Sigmoid colon (tissue), 7 donors: ENCODE measurements around the gene CADM3. TPM values are rescaled to one million over a fixed set of nuclear protein-coding genes. Genes with fewer than 3 reads are reported as not detected.

Source experiments
- DNase-seq: peaks from one replicate; pipeline ENCODE4 v3.0.0-alpha.2; 2019
- H3K27ac ChIP-seq, 4 donors: fragments of 200-600 bp; sonication (generic); one replicate each; pipeline ENCODE4 v1.5.1; 2016 to 2019; ENCODE audit warnings: mild to moderate bottlenecking in 1 of 4
- H3K27me3 ChIP-seq, 3 donors: fragments of 200-600 bp; sonication (generic); one replicate each; pipeline ENCODE4 v1.5.1; 2019; ENCODE audit warnings: mild to moderate bottlenecking in 1 of 3
- H3K36me3 ChIP-seq, 4 donors: fragments of 200-600 bp; sonication (generic); one replicate each; pipeline ENCODE4 v1.5.1; 2016 to 2019
- H3K4me1 ChIP-seq, 4 donors: fragments of 200-600 bp; sonication (generic); one replicate each; pipeline ENCODE4 v1.5.1; 2017 to 2019
- H3K4me3 ChIP-seq, 4 donors: fragments of 200-600 bp; sonication (generic); one replicate each; pipeline ENCODE4 v1.5.1; 2017 to 2019; ENCODE audit warnings: mild to moderate bottlenecking in 2 of 4, moderate library complexity in 1 of 4
- H3K9me3 ChIP-seq, 4 donors: fragments of 200-600 bp in 3 of 4; sonication (generic) in 3 of 4; one replicate each; pipeline versions ENCODE4 v1.5.1 to v1.6.1; 2013 to 2019
- CTCF ChIP-seq, 4 experiments: fragments of 450-650 bp in 3 of 4; fragments of 200-600 bp in 1 of 4; IDR thresholded peaks; one replicate each; pipeline ENCODE4 v1.5.1; 2016 to 2019; ENCODE audit warnings: antibody characterized with exemption in 4 of 4, mild to moderate bottlenecking in 3 of 4, moderate library complexity in 2 of 4
- EP300 ChIP-seq, 4 donors: sonication (generic); formaldehyde crosslinking; IDR thresholded peaks; one replicate each; pipeline ENCODE4 v1.6.1; 2017; ENCODE audit warnings: antibody characterized with exemption in 4 of 4
- POLR2A ChIP-seq, 2 donors: fragments of 450-650 bp; IDR thresholded peaks; one replicate each; pipeline ENCODE4 v1.6.1; 2016; ENCODE audit warnings: antibody characterized with exemption in 2 of 2, mild to moderate bottlenecking in 2 of 2, moderate library complexity in 2 of 2
- POLR2AphosphoS5 ChIP-seq, 4 donors: sonication (generic); formaldehyde crosslinking; IDR thresholded peaks; one replicate each; pipeline ENCODE4 v1.6.1; 2017; ENCODE audit warnings: antibody characterized with exemption in 4 of 4
- WGBS, 2 donors: extraction: QIAGEN DNeasy Blood & Tissue Kit; methylation state at CpG; one replicate each; pipeline ENCODE4 v1.1.7; 2013; 5-methylcytosine and 5-hydroxymethylcytosine counted together
- intact Hi-C: fragments of 100-400 bp; cut with DNase I; formaldehyde crosslinking; loops from one replicate; pipeline ENCODE4 v1.15.1; 2023
- polyA plus RNA-seq, 3 donors: library from polyadenylated mRNA; stranded (reverse); fragments of 200-250 nt; gene quantifications; one replicate each; pipeline ENCODE4 v1.2.3, GENCODE V29; 2013
- total RNA-seq, 4 donors: library from RNA; depleted of rRNA; stranded (reverse); fragments of >200 nt; gene quantifications; one replicate each; pipeline ENCODE4 v1.1.0, GENCODE V29; 2016
- donor health status: healthy with polysubstance abuse.
- donor health status: Bipolar disorder and iron deficiency.
- donor health status: healthy.

The CADM3 gene
- total and polyA plus RNA-seq, 7 donors, result 0.46 to 21.0 (median 10.5) TPM

GRCh38 chr1:159209061-159209460 is 37.6 kb downstream of the CADM3 start:
- H3K27me3 ChIP-seq, result peaks cover 0 to 49% (median 6%) of the 10 kb centered on the region in 3 donors

GRCh38 chr1:159211331-159212136 is 40.1 kb downstream of the CADM3 start:
- no peak overlapping the region for H3K4me3 ChIP-seq
- WGBS, 2 donors, result 37 to 39% methylated on average over 11 of the region's 11 CpGs
- H3K27me3 ChIP-seq, result peaks cover 0 to 56% (median 6%) of the 10 kb centered on the region in 3 donors
- no peaks in the 10 kb centered on the region for H3K9me3 ChIP-seq
- DNase-seq, result no peak
- peak in 3 of 4 experiments; percentile 46 to 76 (median 50) for TF ChIP-seq CTCF (IDR thresholded peaks at IDR 0.05)
- TF ChIP-seq POLR2AphosphoS5 (IDR thresholded peaks at IDR 0.05), result no peak
- no peak for TF ChIP-seq POLR2A (IDR thresholded peaks at IDR 0.05)
- no peak for TF ChIP-seq EP300 (IDR thresholded peaks at IDR 0.05)
- peaks cover 0 to 12% (median 4%) of the 10 kb centered on the region in 4 donors for H3K4me1 ChIP-seq
- H3K36me3 ChIP-seq, result no peaks in the 10 kb centered on the region
- intact Hi-C loops, result no loop called here
- H3K27ac ChIP-seq, result peak overlapping the region in 1 of 4 donors; percentile 25

More at GRCh38 chr1:159209061-159209460, 37.6 kb downstream of the CADM3 start:
- H3K4me3 ChIP-seq, result no peak overlapping the region
- H3K4me1 ChIP-seq, result peaks cover 0 to 16% (median 4%) of the 10 kb centered on the region in 4 donors
- 84 to 87% methylated on average over 7 of the region's 7 CpGs for WGBS, 2 donors
- intact Hi-C loops, result no loop called here
- DNase-seq, result no peak
- H3K27ac ChIP-seq, result no peak overlapping the region
- no peaks in the 10 kb centered on the region for H3K9me3 ChIP-seq
- TF ChIP-seq POLR2AphosphoS5 (IDR thresholded peaks at IDR 0.05), result no peak
- no peak for TF ChIP-seq EP300 (IDR thresholded peaks at IDR 0.05)
- no peaks in the 10 kb centered on the region for H3K36me3 ChIP-seq

GRCh38 chr1:159212596-159212995 is 41.2 kb downstream of the CADM3 start:
- WGBS, 2 donors, result 74 to 81% methylated on average over 4 of the region's 4 CpGs
- intact Hi-C loops, result no loop called here
- peaks cover 0 to 9% (median 4%) of the 10 kb centered on the region in 4 donors for H3K4me1 ChIP-seq
- H3K9me3 ChIP-seq, result no peaks in the 10 kb centered on the region
- no peak for DNase-seq
- no peak overlapping the region for H3K4me3 ChIP-seq
- peaks cover 0 to 55% (median 6%) of the 10 kb centered on the region in 3 donors for H3K27me3 ChIP-seq
- H3K27ac ChIP-seq, result no peak overlapping the region
- TF ChIP-seq POLR2A (IDR thresholded peaks at IDR 0.05) (no peak), POLR2AphosphoS5 (IDR thresholded peaks at IDR 0.05) (no peak), EP300 (IDR thresholded peaks at IDR 0.05) (no peak), CTCF (IDR thresholded peaks at IDR 0.05) (no peak)
- no peaks in the 10 kb centered on the region for H3K36me3 ChIP-seq

GRCh38 chr1:159214149-159214760 is 42.8 kb downstream of the CADM3 start:
- 5 to 7% methylated on average over 5 of the region's 5 CpGs for WGBS, 2 donors
- TF ChIP-seq POLR2AphosphoS5 (IDR thresholded peaks at IDR 0.05) (no peak), EP300 (IDR thresholded peaks at IDR 0.05) (no peak), CTCF (IDR thresholded peaks at IDR 0.05) (peak in 3 of 4 experiments; percentile 48 to 85 (median 81)), POLR2A (IDR thresholded peaks at IDR 0.05) (no peak)
- Histone ChIP-seq H3K27me3 (peaks cover 0 to 50% (median 0%) of the 10 kb centered on the region in 3 donors), H3K9me3 (no peaks in the 10 kb centered on the region), H3K4me3 (no peak overlapping the region), H3K27ac (no peak overlapping the region), H3K4me1 (no peaks in the 10 kb centered on the region), H3K36me3 (no peaks in the 10 kb centered on the region)
- DNase-seq, result no peak
- intact Hi-C loops, result loop anchor here (1.0 kb wide), 2 partner anchors 53 to 82 kb away; no protein-coding TSS in a partner anchor
